DND-41 (cell line): ENCODE data around the gene SMC1B.
"Not testable (repeated sequence)": the region's sequence is repeated elsewhere in the genome, so short reads cannot be mapped to it uniquely, and the experiment has no call there.

ENCODE experiments used
- EZH2 ChIP-seq: IDR thresholded peaks from 3 replicates; pipeline ENCODE4 v1.6.1; 2012; ENCODE audit warnings: borderline replicate concordance, low read depth, mild to moderate bottlenecking, moderate library complexity, low read length, inconsistent platforms; ENCODE audit not compliant: severe bottlenecking
- TF ChIP-seq, protein P1 (sequence below): IDR thresholded peaks from 2 replicates; pipeline ENCODE4 v1.5.1; 2012; ENCODE audit warnings: borderline replicate concordance, low read length, moderate library complexity, mild to moderate bottlenecking; ENCODE audit not compliant: poor library complexity, severe bottlenecking; ENCODE audit errors: extremely low read depth

GRCh38 chr22:45447596-45447995 is 34.2 kb upstream of the SMC1B start:
- TF ChIP-seq, protein P1, sequence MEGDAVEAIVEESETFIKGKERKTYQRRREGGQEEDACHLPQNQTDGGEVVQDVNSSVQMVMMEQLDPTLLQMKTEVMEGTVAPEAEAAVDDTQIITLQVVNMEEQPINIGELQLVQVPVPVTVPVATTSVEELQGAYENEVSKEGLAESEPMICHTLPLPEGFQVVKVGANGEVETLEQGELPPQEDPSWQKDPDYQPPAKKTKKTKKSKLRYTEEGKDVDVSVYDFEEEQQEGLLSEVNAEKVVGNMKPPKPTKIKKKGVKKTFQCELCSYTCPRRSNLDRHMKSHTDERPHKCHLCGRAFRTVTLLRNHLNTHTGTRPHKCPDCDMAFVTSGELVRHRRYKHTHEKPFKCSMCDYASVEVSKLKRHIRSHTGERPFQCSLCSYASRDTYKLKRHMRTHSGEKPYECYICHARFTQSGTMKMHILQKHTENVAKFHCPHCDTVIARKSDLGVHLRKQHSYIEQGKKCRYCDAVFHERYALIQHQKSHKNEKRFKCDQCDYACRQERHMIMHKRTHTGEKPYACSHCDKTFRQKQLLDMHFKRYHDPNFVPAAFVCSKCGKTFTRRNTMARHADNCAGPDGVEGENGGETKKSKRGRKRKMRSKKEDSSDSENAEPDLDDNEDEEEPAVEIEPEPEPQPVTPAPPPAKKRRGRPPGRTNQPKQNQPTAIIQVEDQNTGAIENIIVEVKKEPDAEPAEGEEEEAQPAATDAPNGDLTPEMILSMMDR, result not testable (repeated sequence)
- TF ChIP-seq EZH2, result not testable (repeated sequence)
